ENCODE measurements around the gene NTN3.

NTN3 gene

DNA sequence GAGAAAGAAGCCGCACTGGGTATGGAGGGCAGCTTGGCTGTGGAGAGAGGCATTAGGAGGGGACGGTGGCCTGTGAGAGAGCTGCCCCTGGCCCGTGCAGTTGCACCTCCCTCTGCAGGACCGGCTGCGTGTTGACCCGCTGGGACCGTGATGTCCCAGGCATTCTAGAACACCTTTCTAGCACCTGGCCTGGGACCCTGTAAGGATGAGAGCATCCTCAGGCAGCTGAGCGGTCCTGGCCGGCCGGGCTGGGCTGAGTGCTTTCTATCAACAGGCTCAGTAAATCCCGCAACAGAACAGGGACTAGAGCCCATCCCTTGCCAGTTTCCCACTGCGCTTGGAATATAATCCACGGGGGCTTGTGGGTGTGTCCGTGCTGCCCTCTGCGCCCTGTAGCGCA lies 18.5 kb downstream of the NTN3 start:
- no peak for TF ChIP-seq CTCF (IDR thresholded peaks at IDR 0.05; ENCODE audit: low read depth, low read length)
- H3K4me3 ChIP-seq (ENCODE audit: low read depth, low read length): no peak overlapping the region

DNA sequence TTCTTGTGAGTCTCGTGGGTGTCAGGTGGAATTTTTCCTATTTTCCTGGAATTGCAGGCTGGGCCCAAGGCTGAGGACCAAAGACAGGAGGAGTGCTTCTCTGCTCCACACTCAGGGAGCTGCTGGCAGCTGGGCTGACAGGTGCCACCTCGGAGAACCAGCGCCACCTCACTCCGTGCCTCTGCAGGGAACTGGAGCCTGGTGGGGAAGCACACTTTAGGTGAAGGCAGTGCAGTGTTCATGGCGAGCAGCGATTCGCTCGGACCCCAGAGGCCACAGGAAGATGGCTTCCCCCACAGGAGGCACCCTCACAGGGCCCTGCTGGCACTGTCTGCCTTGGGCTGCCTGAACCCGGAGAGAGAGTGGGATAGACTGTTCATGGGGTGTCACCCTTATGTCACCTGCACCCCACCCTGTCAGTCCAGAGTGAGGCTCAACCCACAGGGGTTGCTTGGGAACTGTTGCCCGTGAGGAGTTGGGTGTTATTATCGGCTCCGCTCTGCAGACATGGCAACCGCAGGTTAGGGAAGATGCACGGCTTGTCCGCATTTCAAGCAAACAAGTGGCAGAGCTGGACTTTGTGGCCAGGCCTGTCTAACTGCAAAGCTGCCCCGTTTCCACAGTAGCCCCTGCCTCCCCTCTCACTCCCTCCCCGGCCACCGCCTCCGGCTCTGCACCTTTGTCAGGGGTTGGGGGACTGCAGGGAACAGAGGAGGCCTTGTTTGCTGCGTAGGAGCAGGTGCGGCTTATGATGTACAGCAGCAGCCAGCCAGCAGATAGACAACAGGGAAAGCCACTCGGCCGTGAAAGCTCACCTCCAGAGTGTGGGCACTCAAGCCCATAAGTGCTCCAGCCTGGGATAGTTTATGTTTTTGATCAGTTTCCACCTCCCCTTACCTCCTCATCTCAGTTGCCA lies 19.4 kb downstream of the NTN3 start:
- no peak for TF ChIP-seq CTCF (IDR thresholded peaks at IDR 0.05; ENCODE audit: low read depth, low read length)
- no peak overlapping the region for H3K4me3 ChIP-seq (ENCODE audit: low read depth, low read length)

GRCh38 chr16:2492292-2492691 lies 21.2 kb downstream of the NTN3 start:
- TF ChIP-seq CTCF (IDR thresholded peaks at IDR 0.05; ENCODE audit: low read depth, low read length): no peak

GRCh38 chr16:2493605-2494004 lies 22.5 kb downstream of the NTN3 start:
- no peak overlapping the region for H3K4me3 ChIP-seq (ENCODE audit: low read depth, low read length)
- TF ChIP-seq CTCF (IDR thresholded peaks at IDR 0.05; ENCODE audit: low read depth, low read length): no peak

More at GRCh38 chr16:2492292-2492691, 21.2 kb downstream of the NTN3 start:
- no peak overlapping the region for H3K4me3 ChIP-seq (ENCODE audit: low read depth, low read length)

DNA sequence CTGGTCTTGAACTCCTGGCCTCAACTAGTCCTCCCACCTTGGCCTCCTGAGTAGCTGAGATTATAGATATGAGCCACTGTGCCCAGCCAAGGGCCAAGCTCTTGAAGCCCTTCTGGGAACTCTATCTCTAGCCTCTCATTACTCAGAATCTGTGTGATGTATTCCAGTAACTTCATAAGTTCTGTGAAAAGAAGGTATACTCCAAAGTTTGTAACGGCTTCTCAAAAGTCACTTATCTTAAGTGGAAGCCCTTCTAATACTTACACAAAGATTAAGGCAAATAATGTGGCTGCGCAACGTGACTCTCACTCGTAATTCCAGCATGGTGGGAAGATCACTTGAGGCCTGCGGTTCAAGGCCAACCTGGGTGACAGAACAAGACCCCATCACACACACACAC lies 23.5 kb downstream of the NTN3 start:
- no peak for TF ChIP-seq CTCF (IDR thresholded peaks at IDR 0.05; ENCODE audit: low read depth, low read length)
- no peak overlapping the region for H3K4me3 ChIP-seq (ENCODE audit: low read depth, low read length)

GRCh38 chr16:2495041-2495440 lies 23.9 kb downstream of the NTN3 start:
- TF ChIP-seq CTCF (IDR thresholded peaks at IDR 0.05; ENCODE audit: low read depth, low read length): no peak

More at GRCh38 chr16:2495041-2495440, 23.9 kb downstream of the NTN3 start:
- H3K4me3 ChIP-seq (ENCODE audit: low read depth, low read length): no peak overlapping the region
